D341Med (cell line): ENCODE data around the gene BTN3A1.
A peak's percentile ranks its signal among the peaks of the same experiment; 100 is the strongest.
"Not testable (repeated sequence)": the region's sequence is repeated elsewhere in the genome, so short reads cannot be mapped to it uniquely, and the experiment has no call there.

Experiments used
- DNase-seq: peaks from one replicate; pipeline ENCODE4 v3.0.0; 2012; ENCODE audit warnings: low spot score

BTN3A1 gene

DNA sequence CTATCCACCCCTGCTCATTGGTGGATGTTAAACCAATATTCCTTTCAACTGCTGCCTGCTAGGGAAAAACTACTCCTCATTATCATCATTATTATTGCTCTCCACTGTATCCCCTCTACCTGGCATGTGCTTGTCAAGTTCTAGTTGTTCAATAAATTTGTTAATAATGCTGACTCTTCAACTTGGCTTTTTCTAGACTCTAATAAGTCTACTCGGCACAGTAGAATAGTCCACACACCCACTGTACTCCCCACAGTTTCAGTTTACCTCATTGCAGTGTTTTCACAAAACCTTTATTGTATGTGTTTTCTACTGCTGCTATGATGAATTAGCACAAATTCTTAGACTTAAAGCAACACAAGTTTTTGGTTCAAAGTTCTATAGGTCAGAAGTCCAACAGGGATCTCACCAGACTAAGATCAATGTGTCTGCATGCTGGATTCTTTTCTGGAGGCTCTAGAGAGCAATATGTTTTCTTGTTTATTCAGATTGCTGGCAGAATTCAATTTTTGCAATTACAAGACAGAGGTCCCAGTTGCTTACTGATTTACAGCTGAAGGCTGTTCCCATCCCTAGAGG is 13.1 kb downstream of the BTN3A1 start:
- DNase-seq: no peak

DNA sequence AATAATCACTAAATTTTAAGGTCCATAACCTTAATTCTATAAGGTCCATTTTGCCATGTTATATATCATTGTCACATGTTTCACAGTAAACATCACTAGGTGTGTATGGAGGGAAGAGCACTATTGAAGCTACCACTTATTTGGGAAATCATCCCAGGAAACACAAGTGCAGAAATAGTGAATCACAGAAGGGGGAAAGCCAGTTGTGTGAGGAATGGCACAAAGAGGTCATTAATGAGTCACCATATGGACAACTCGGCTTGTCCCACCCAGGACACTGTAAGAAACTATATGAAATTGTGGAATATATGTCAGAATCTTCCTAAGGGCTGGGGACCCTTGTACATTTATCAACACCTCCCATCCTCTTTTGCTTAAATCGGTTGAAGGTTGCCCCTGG is 13.7 kb downstream of the BTN3A1 start:
- no peak for DNase-seq

DNA sequence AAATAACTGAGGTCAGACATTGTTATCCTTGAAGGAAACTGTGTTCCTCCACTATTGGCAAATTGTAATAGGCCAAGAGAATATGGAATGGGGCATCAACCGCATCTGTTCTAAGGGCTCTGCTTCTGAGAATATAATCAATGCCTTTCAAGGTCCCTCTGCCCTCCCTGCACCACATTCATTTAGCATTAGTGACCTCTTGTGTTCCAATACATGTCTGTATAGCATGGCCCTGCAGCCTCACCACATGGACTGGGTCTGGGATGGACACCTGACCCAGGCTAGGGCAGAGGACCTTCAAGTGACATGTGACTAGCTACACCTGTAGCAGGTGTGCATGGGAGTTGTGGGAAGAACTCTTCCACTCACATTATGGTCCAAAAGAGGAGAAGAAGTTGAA is 14.2 kb downstream of the BTN3A1 start:
- DNase-seq: no peak

DNA sequence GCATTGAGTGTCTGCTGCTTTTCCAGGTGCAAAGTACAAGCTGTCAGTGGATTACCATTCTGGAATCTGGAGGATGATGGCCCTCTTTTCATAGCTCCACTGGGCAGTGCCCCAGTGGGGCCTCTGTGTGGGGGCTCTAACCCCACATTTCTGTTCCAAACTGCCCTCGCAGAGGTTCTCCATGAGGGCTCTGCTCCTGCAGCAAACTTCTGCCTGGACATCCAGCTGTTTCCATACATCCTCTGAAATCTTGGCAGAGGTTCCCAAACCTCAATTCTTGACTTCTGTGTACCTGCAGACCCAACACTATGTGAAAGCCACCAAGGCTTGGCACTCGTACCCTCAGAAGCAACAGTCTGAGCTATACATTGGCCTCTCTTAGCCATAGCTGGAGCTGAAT is 16.0 kb downstream of the BTN3A1 start:
- DNase-seq: not testable (repeated sequence)

GRCh38 chr6:26418795-26419194 is 16.7 kb downstream of the BTN3A1 start:
- not testable (repeated sequence) for DNase-seq

GRCh38 chr6:26420688-26421171 is 18.7 kb downstream of the BTN3A1 start:
- peak; percentile 51 for DNase-seq

DNA sequence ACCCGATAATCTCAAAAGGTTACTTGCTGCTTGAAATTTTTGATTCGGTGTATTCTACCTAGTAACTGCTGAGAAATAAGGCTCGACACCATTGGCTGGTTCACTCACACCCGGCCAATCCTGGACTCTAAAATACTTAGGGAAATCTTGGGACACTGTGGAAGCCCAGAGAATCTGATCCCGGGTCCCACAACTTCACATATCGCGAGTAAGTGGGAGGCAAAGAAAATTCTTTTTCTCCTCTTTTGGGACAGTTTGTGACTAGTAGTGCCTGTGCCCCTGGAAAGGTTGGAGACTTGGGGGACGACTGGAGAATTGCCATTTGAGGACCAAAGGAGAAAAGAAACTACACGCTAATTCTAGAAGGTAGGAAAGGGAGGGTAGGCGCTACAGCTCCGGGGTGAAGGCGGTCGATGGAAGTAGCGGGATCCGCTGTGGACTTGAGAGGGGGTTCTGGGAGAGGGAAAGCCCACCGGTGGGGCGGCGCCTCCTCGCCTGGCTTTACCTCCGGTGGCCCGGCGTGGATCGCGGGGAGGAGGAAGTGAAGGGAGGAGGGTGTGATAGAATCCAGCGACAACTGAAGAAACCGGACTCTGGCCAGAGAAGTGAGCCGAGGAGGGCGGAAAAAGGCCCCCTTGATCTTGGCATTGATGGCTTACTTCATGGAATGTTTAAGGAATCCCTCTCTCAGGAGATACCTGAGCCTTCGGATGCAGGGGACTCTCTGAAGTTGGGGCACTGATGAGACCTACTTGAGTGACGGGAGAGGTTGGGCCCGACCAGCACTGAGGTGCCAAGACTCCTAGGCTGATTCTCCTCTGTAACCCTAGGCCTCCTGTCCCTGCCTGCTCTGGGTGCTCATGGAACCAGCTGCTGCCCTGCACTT is 19.4 kb downstream of the BTN3A1 start:
- peak; percentile 87 for DNase-seq

DNA sequence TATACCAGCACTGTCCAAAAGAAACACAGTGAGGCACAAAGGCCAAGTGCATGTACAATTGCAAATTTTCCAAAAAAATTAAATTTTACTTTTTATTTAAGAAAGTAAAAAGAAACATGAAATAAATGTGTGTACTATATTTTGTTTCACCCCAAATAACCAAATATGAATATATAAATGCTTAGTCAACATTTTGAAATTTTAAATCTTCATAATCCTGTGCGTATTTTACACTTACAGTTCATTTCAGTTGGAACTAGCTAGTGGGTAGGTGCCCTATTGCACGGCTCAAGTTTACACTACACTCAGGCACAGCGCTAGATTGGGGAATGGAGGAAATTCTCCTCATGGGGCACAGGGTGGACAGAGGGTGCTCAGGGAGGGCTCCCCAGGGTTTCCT is 20.3 kb downstream of the BTN3A1 start:
- DNase-seq: no peak

DNA sequence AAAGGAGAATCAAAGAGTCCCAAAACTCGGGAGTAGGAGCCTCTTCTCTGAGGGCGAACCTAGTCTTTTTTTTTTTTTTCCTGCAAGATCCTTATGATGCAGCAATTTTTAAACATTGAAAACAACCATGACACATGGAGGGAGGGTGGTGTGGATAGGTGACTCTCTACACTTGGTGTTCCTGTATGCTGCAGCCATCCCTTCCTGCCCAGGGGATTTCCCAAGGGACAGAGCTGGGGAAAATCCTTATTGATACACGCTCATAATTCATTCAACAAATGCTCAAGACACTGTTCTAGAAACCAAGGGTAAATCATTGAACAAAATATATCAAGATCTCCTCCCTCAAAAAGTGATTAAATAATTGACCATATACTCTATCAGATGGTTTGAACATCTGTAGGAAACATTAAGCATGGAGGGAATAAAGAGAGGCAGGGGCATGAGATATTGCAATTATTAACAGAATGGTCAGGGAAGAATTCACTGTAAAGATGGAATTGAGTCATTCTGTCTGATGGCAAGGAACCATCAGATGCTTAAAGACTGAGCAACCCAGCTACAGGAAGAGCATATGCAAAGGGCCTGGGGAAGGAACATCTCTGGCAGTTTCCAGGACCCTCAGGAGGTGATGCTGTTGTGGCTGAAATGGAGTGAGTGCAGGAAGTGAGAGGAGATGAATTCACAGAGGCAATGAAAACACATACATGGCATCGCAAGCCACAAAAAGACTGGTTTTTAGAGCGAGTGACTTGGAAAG is 24.8 kb downstream of the BTN3A1 start:
- no peak for DNase-seq

GRCh38 chr6:26427451-26427809 is 25.4 kb downstream of the BTN3A1 start:
- DNase-seq: no peak

GRCh38 chr6:26428206-26428605 is 26.1 kb downstream of the BTN3A1 start:
- DNase-seq: no peak

DNA sequence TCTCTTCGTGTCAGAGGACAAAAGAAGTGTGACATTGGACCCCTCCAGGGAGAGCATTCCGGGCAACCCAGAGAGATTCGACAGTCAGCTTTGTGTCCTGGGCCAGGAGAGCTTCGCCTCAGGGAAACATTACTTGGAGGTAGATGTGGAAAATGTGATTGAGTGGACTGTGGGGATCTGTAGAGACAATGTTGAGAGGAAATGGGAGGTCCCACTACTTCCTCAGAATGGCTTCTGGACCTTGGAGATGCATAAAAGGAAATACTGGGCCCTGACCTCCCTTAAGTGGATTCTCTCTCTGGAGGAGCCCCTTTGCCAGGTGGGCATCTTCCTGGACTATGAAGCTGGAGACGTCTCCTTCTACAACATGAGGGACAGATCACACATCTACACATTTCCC is 28.7 kb downstream of the BTN3A1 start:
- DNase-seq: no peak

DNA sequence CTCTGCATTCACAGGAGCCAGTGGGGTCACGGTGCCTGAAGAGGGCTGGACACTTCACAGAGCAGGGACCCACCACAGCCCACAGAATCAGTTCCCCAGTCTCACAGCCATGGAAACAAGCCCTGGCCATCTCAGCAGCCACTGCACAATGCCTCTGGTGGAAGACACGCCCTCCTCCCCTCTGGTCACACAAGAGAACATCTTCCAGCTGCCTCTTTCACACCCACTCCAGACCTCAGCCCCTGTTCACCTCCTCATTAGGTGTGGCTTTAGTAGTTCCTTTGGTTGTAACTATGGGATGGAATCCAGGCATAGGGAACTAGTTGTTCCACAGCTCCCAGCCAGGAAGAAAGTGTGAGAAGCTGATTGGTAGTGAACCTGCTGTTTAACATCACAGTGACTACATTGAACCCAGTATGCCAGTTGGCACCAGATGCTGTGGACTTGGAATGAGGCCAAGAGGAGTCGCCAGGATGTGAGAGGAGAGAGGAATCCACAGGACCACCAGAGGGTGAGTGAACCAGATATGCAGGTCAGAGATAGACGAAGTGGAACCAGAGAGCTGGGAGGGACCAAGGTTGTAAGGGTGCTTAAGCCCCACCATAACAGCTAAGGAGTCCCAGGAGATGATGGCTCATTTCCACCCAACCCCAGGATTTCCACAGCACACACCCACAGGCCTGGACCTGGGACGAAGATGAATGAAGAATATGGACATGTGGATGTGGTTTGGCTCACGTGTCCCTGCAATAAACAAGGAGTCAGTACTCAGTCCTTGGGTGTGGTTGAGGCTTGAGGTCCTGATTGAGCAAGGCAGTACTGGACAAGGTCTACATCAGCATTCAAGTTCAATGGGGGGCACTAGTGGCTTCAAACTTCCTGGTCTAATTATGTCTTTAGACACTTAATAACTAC is 29.4 kb downstream of the BTN3A1 start:
- DNase-seq: no peak

DNA sequence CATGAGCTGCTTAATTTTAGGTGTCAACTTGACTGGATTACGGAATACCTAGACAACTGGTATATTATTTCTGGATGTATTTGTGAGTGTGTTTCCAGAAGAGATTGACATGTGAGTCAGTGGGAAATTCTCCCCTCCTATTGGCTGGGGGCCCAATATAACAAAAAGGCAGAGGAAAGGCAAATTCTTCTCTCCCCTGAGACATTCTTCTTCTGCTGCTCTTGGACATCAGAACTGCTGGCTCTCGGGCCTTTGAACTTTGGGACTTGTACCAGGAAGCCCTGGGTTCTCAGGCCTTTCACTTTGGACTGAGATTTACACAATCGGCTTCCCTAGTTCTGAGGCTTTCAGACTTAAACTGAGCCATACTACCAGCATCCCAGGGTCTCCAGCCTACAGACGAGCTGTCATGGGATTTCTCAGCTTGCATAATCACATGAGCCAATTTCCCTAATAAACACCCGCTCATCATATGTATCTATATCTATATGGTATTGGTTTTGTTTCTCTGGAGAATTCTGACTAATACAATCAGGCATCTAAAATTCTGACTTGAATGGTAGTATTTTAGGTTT is 30.6 kb downstream of the BTN3A1 start:
- DNase-seq: no peak

DNA sequence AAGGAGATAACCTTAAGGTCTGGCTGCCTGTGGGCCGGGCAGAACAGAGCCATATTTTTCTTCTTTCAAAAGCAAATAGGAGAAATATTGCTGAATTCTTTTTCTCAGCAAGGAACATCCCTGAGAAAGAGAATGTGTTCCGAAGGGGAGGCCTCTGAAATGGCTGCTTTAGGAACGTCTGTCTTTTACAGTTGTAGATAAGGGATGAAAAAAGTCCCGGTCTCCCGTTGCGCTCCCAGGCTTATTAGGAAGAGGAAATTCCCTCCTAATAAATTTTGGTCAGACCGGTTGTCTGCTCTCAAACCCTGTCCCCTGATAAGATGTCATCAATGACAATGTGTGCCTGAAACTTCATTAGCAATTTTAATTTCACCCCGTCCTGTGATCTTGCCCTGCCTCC is 31.6 kb downstream of the BTN3A1 start:
- DNase-seq: not testable (repeated sequence)

GRCh38 chr6:26436018-26436417 is 33.9 kb downstream of the BTN3A1 start:
- DNase-seq: no peak

DNA sequence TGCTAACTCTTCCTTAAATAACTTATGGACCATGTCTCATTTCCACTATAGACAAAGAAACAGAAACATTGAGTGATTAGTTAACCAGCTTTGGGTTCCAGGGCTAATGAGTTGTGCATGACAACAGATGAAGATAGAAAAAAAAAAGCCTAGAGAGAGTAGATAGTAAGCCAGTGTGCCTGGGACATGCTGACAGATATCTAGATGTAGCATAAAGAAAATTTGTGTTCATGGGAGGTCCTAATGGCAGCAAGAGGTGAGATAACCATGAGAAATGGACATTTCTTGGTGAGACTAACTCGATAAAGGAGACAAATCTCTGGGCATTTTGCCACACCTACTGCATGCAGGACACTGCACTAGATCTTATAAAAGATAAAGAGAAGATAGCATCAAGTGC is 35.5 kb downstream of the BTN3A1 start:
- DNase-seq: no peak

- no peak for DNase-seq
Measured at GRCh38 chr6:26438000-26438399, 35.9 kb downstream of the BTN3A1 start.

- DNase-seq: no peak
Measured at GRCh38 chr6:26439151-26440125, 37.4 kb downstream of the BTN3A1 start.

- no peak for DNase-seq
Measured at GRCh38 chr6:26440977-26441358, 38.9 kb downstream of the BTN3A1 start.
